ENCODE measurements around the gene LRRC37A3. TPM values are rescaled to one million over a fixed set of nuclear protein-coding genes. Genes with fewer than 3 reads are reported as not detected.
"Not testable (repeated sequence)": the region's sequence is repeated elsewhere in the genome, so short reads cannot be mapped to it uniquely, and the experiment has no call there.

LRRC37A3 gene
- total and polyA plus RNA-seq, 12 donors = 1.0 to 5.9 (median 3.2) TPM

DNA sequence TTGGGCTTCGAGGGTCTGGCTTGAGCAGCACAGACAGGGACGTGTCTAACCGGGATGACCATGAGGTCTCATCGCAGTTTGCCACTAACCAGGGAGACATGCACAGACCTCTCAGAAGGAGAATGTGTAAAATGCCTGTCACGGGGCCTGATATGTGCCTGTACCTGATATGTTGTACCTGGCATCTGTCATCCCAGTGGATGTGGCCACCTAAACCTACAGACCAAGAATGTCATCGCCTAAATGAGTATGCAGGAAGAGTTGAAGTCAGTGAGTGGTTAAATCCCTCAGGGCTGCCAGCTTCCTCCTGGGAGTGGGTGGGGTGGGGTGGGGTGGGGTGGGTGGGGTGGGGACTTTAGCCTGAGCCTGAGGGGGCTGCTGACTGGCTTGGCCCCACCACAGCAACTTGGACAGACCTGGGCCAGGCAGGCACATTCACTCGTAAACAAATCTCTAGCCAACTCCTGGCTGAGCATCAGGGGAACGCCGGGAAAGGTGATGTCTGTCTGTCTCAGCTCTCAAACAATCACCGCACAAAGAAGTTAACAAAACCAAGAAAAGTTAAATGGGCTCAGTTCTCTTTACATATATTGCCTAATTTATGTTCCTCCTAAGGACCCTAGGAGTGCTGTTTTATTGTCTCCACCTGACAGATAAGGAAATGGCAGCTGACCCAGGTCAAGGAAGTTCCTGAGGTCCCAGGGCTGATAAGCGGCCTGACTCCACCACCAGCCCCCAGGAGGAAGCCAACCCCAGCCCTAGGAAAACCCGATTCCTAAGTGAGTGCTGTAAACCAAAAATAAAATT, 89.3 kb downstream of the LRRC37A3 start:
- peak overlapping the region in 3 of 10 donors; percentile 25 to 55 (median 41) for H3K27ac ChIP-seq
- H3K27me3 ChIP-seq; DNase-seq; intact Hi-C loops (cut with DNase I); H3K4me3 ChIP-seq; H3K9me3 ChIP-seq: not testable (repeated sequence)
- WGBS, 2 donors = 53 to 58% methylated on average over 11 of the region's 12 CpGs
- H3K36me3 ChIP-seq = peaks cover 0 to 21% (median 0%) of the 10 kb centered on the region in 9 donors
- H3K4me1 ChIP-seq = peaks cover 0 to 21% (median 9%) of the 10 kb centered on the region in 9 donors
- ATAC-seq = peak in 4 of 8 donors; percentile 19 to 56 (median 28)

DNA sequence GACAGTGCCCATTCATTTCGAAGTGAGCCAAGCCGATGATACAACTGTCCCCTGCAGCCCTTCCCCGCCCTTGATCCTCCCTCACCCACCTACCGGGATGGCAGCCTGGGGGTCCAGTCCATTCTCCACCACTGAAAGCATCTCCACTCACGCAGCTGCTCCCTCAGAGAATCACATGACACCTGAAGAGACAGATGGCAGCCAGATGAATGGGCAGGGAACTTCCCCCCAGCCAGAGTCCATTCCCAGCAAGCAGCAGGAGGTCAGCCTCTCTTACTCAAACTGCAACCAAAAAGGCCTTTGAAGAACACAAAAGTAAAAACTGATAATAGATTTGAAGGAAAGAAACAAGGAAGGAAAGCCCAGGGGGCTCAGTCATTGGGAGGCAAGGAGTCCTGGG, 90.2 kb downstream of the LRRC37A3 start:
- intact Hi-C loops (cut with DNase I); DNase-seq; ATAC-seq; H3K4me3 ChIP-seq; H3K9me3 ChIP-seq; H3K27ac ChIP-seq; H3K27me3 ChIP-seq: not testable (repeated sequence)
- Histone ChIP-seq H3K36me3 (peaks cover 0 to 30% (median 0%) of the 10 kb centered on the region in 9 donors), H3K4me1 (peaks cover 0 to 21% (median 9%) of the 10 kb centered on the region in 9 donors)
- WGBS, 2 donors = 90 to 96% methylated on average over 4 of the region's 5 CpGs

DNA sequence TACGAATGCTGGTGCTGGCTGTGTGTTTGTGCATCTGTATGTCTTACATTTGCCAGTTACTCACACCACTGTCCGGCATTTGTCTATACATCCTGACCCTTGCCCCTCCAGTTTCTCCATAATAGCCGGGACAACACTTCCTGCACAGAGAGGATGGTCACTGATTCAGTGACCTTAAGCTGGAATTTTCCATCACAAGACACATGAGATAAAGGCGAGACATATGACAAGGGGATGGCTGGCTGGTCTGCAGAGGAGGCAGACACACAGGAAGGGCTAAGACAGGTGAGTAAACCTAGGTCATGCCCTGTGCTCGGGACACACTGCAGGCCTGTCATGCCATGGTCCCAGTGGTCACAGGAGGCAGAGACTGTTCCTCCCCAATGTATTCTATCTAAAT, 100.4 kb downstream of the LRRC37A3 start:
- H3K4me1 ChIP-seq; H3K27me3 ChIP-seq; DNase-seq; H3K27ac ChIP-seq; H3K4me3 ChIP-seq; ATAC-seq; intact Hi-C loops (cut with DNase I); H3K9me3 ChIP-seq: not testable (repeated sequence)
- WGBS, 2 donors = 73 to 87% methylated on average over 5 of the region's 5 CpGs
- H3K36me3 ChIP-seq = peaks cover 0 to 92% (median 19%) of the 10 kb centered on the region in 9 donors

DNA sequence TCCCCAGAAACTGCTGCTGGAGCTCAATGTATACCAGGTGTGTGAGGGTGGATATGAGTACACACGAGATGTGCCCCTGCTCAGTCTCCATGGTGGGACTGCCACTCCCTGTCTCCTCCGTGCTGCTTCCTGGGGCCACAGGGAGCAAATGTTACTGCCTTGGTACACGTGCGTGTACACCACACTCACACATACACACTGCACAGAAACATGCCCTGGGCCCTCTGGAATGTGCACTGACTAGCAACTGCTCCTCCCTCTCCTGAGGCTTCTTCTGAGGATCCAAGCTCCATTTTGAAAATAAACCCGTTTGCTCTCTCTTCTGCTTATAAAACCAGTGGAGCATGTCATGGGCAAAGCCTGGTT, 103.5 kb downstream of the LRRC37A3 start:
- H3K27me3 ChIP-seq; H3K27ac ChIP-seq; H3K4me3 ChIP-seq; H3K4me1 ChIP-seq; H3K9me3 ChIP-seq; DNase-seq; intact Hi-C loops (cut with DNase I): not testable (repeated sequence)
- H3K36me3 ChIP-seq = peaks cover 0 to 85% (median 0%) of the 10 kb centered on the region in 9 donors
- ATAC-seq = peak in 1 of 8 donors; percentile 24
- WGBS, 2 donors = 88 to 90% methylated on average over 5 of the region's 5 CpGs

DNA sequence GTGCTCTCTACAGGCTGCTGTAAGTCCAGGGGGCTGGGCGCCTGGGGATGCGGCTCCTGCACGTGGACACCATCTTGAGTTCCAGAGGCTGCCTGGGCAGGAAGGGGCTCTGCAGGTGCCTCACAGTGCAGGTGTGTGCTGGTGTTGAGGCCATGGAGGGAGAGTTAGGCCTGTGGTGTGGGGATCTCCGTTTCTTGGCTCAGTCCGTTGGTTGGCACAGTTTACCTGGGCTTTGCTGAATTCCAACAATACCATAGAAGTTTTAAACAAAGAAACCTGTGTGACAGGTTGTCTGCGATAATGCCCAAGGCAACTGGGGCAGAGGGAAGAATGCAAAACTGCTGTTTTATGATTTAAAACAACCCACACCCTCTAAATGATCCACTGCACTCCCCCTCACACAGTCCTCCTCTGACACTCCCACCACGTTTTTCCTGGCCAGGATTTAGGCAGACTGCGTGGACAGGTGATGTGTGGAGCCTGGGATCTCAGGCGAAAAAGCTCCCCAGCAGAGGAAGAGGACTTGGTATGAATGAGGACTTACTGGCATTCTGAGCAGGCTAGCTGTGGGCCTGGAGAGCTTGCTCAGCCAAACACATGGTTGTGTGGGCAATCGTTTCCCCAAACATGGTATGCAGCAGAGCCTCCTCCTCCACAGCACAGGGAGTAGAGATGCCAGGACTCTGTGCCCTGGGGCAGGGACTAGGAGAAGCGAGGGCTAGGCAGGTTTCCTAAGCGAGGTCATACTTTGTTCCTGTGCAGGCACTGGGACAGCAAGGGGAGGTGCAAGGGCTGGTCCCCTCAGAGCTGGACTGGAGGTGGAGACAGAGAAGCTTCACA, 104.1 kb downstream of the LRRC37A3 start:
- H3K27ac ChIP-seq; H3K4me3 ChIP-seq; H3K9me3 ChIP-seq; DNase-seq; H3K27me3 ChIP-seq; H3K4me1 ChIP-seq; intact Hi-C loops (cut with DNase I): not testable (repeated sequence)
- H3K36me3 ChIP-seq = peaks cover 0 to 81% (median 0%) of the 10 kb centered on the region in 9 donors
- WGBS, 2 donors = 87 to 94% methylated on average over 10 to 12 of the region's 12 CpGs
- ATAC-seq = peak in 5 of 8 donors; percentile 9 to 50 (median 45)

DNA sequence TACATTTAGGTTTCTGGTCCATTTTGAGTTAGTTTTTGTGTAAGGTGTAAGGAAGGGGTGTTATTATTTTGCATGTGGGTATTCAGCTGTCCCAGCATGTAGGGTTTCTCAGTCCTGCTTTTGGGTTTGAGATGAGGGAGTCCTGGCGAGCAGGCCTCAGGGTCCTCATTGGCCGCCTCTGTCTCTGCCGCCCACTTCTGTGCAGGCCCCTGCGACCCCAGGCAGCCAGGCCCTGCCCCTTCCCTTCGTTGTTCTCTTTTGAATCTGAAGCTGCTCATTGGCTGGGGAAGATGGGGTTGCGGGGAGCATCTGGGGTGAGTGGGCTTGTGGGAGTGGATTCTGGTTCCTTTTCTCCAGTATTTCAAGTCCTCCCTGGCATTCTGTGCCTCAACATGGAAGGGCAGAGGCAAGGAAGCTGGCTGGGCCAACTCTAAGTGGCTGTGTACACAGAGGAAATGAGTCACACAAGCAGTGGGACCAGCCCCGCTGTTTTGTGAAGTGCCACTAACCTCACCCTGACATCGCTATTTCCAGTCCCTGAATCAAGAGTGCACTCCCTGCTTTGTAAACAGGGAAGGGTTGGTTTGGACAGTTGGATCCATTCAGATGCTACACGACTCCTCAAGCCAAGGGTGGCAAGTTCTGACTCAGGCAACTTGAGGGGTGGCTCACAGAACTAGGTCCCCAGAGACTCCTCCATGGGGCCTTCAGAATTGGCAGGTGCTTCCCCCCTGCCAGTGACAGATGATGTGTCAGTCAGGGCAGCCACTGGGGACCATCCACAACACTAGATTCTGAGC, 110.9 kb downstream of the LRRC37A3 start:
- ATAC-seq = peak; percentile 61 to 94 (median 86)
- peak; percentile 40 to 46 for DNase-seq
- WGBS, 2 donors = 68 to 69% methylated on average over 7 to 8 of the region's 9 CpGs
- Histone ChIP-seq H3K27ac (peak overlapping the region in 6 of 10 donors; percentile 12 to 75 (median 31)), H3K36me3 (peaks cover 0 to 32% (median 0%) of the 10 kb centered on the region in 9 donors), H3K4me1 (peaks cover 0 to 15% (median 0%) of the 10 kb centered on the region in 9 donors)
- H3K27me3 ChIP-seq; intact Hi-C loops (cut with DNase I); H3K9me3 ChIP-seq; H3K4me3 ChIP-seq: not testable (repeated sequence)

Other genes with a start within 250 kb of the LRRC37A3 start
- 10 to 100 TPM; 17.5 to 35.4 (median 20.9) TPM for gene GNA13, start 137.3 kb upstream of the LRRC37A3 start, total RNA-seq
- 10 to 100 TPM in 1 of 2 donors, 1 to 10 TPM in 1; 9.2 to 10.5 TPM for gene GNA13, start 137.3 kb upstream of the LRRC37A3 start, polyA plus RNA-seq
- gene RGS9, start 217.9 kb upstream of the LRRC37A3 start, total RNA-seq = 1 to 10 TPM in 5 of 10 donors, under 1 TPM in 5; 0.36 to 3.0 (median 1.1) TPM
- 1 to 10 TPM in 1 of 2 donors, under 1 TPM in 1; 0.61 to 1.8 TPM for gene RGS9, start 217.9 kb upstream of the LRRC37A3 start, polyA plus RNA-seq

All from heart right ventricle (tissue), 16 donors.